ENCODE results near the gene KRTAP3-3. TPM values are rescaled to one million over a fixed set of nuclear protein-coding genes. Genes with fewer than 3 reads are reported as not detected.

Gene KRTAP3-3
- total and polyA plus RNA-seq, 2 of the 8 experiments (the other 6 are each of a cell fraction or from before 2014, with no cell fraction given), result not detected

DNA sequence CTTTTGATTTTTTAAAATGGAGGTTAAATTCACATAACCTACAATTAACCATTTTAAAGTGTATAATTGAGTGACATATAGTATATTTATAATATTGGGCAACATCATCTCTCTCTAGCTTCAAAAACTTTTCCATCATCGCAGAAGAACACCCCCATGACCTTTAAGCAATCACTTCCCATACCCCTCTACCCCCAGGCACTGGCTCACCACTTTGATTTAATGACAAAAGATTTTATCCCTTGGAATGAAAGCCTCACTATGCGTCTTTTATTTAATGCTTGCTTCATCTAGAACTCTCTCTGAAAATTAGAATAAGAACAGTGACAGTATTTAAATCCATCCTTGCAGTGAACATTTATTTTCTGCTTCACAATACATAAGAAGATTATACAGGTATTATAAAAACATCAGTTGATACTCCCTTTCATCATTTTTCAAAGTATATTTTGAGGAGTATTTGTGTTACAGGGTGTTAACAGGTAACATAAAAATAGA, 43.9 kb upstream of the KRTAP3-3 start:
- Histone ChIP-seq H2BK12ac (ENCODE audit: low read depth, low read length) (no peak overlapping the region), H3K36me3 (ENCODE audit: control insufficient read depth in 2 of 4, insufficient read depth in 4 of 4, low read length in 3 of 4) (no peaks in the 10 kb centered on the region), H4K20me1 (replicated peaks in 1 of 2; ENCODE audit: control insufficient read depth in 1 of 2, insufficient read depth in 2 of 2, low read length in 2 of 2) (no peaks in the 10 kb centered on the region), H2BK20ac (ENCODE audit: low read length) (no peak overlapping the region), H2BK5ac (ENCODE audit: low read depth, low read length) (no peak overlapping the region; the same call in 1 of the 2 replicates), H3K27me3 (replicated peaks in 1 of 4; ENCODE audit: control insufficient read depth in 3 of 4, extremely low read depth in 1 of 4, insufficient read depth in 3 of 4, low read length in 3 of 4) (no peaks in the 10 kb centered on the region), H3K79me1 (ENCODE audit: low read depth, low read length) (no peaks in the 10 kb centered on the region), H4K91ac (replicated peaks; ENCODE audit: insufficient read length, low read length) (no peak overlapping the region), H2BK120ac (replicated peaks; ENCODE audit: low read depth, low read length) (no peak overlapping the region), H3K79me2 (ENCODE audit: control insufficient read depth in 1 of 2, insufficient read depth in 2 of 2, low read length in 2 of 2) (no peaks in the 10 kb centered on the region), H3K4me3 (ENCODE audit: extremely low read depth in 1 of 4, insufficient read depth in 2 of 4, low read depth in 3 of 4, low read length in 4 of 4) (no peak overlapping the region; a peak in 1 of 8 replicates), H3K4me2 (ENCODE audit: insufficient read depth in 1 of 2, low read depth in 2 of 2, low read length in 2 of 2) (no peak overlapping the region), H3K23me2 (ENCODE audit: low read depth, low read length) (no peaks in the 10 kb centered on the region), H3K14ac (ENCODE audit: insufficient read length) (no peak overlapping the region), H3K4me1 (replicated peaks in 1 of 4; ENCODE audit: control insufficient read depth in 3 of 4, insufficient read depth in 4 of 4, low read length in 3 of 4) (peaks cover 0 to 9% (median 2%) of the 10 kb centered on the region in 4 experiments; a peak in 4 of 7 replicates), H3K27ac (ENCODE audit: low read depth, low read length) (no peak overlapping the region), H2BK15ac (ENCODE audit: low read length) (no peak overlapping the region), H4K8ac (ENCODE audit: extremely low read depth, insufficient read depth, low read length) (no peak overlapping the region), H3K18ac (ENCODE audit: extremely low read depth, low read length) (no peak overlapping the region), H3K23ac (ENCODE audit: insufficient read length) (no peak overlapping the region), H3K56ac (replicated peaks; ENCODE audit: insufficient read length, low read depth, low read length) (no peak overlapping the region), H2AK5ac (ENCODE audit: low read depth, low read length) (no peak overlapping the region), H3K9me3 (ENCODE audit: insufficient read depth in 2 of 2, low read depth in 1 of 2, low read length in 1 of 2) (no peaks in the 10 kb centered on the region), H3K9ac (replicated peaks in 1 of 4; ENCODE audit: extremely low read depth in 1 of 4, low read depth in 3 of 4, low read length in 3 of 4) (no peak overlapping the region), H4K5ac (ENCODE audit: insufficient read length, low read depth, low read length) (no peak overlapping the region), H3K4ac (replicated peaks; ENCODE audit: insufficient read length, low read depth, low read length) (no peak overlapping the region), H2AFZ (ENCODE audit: low read length) (no peak overlapping the region)
- FAIRE-seq (no peak), DNase-seq (ENCODE audit: low read depth in 1 of 2, low spot score in 2 of 2) (no peak)
- TF ChIP-seq, protein P1, sequence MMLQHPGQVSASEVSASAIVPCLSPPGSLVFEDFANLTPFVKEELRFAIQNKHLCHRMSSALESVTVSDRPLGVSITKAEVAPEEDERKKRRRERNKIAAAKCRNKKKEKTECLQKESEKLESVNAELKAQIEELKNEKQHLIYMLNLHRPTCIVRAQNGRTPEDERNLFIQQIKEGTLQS (IDR thresholded peaks at IDR 0.05; ENCODE audit: insufficient read depth, low read depth, low read length), result no peak
- TF ChIP-seq SP4 (IDR thresholded peaks at IDR 0.05; ENCODE audit: low read length) (no peak), CBX5 (IDR thresholded peaks at IDR 0.05; ENCODE audit: low read depth, low read length) (no peak), CBX8 (IDR thresholded peaks at IDR 0.05; ENCODE audit: borderline replicate concordance, low read depth, low read length) (no peak), TAF1 (IDR thresholded peaks at IDR 0.05; ENCODE audit: low read depth, low read length) (no peak), FOSL1 (IDR thresholded peaks at IDR 0.05; ENCODE audit: insufficient read depth, low read depth, low read length) (no peak)
- 74% methylated on average over 2 of the region's 2 CpGs; no CpG with 5 or more reads in 1 of the 2 experiments for WGBS, 2 experiments (ENCODE audit: extremely low coverage in 1 of 2, insufficient coverage in 1 of 2, insufficient read length in 1 of 2, insufficient replicate concordance in 2 of 2, low coverage in 1 of 2, low lambda C conversion rate in 2 of 2, missing lambda C conversion rate in 1 of 2)
- CTCF ChIA-PET (ENCODE audit: partially characterized antibody), result interaction anchor here (1.1 kb wide), 1 partner anchor 11 kb away, joined by 3 read pairs; no protein-coding TSS in a partner anchor
- POLR2A ChIA-PET (ENCODE audit: partially characterized antibody), result no interaction called here
